Measurements from ENCODE around the gene PKDCC.

- TF ChIP-seq SP1 (IDR thresholded peaks at IDR 0.05) (no peak), HDGF (IDR thresholded peaks at IDR 0.05; ENCODE audit: borderline replicate concordance) (no peak), TARDBP (IDR thresholded peaks at IDR 0.05) (no peak), FOXA1 (IDR thresholded peaks at IDR 0.05) (no peak), NFRKB (IDR thresholded peaks at IDR 0.05) (no peak), FOXM1 (IDR thresholded peaks at IDR 0.05; ENCODE audit: borderline replicate concordance) (no peak), BHLHE40 (IDR thresholded peaks at IDR 0.05; ENCODE audit: borderline replicate concordance) (no peak), L3MBTL2 (conservative IDR thresholded peaks at IDR 0.05) (no peak), ELF4 (IDR thresholded peaks at IDR 0.05) (no peak), FOXK2 (IDR thresholded peaks at IDR 0.05) (no peak), PKNOX1 (IDR thresholded peaks at IDR 0.05) (no peak), SUZ12 (IDR thresholded peaks at IDR 0.05) (no peak)
These were observed 51.8 kb downstream of the PKDCC start for GRCh38 chr2:42099438-42100173.

Measured in HEK293T (cell line).